OCI-LY7 (cell line): Measurements from ENCODE around the gene NR1H2. TPM values are rescaled to one million over a fixed set of nuclear protein-coding genes. Genes with fewer than 3 reads are reported as not detected.

Experiments
- BruUV-seq: library from RNA; stranded (reverse); fragments of 400-500 nt; replicated peaks from 2 replicates; lab custom pipeline; 2021; lab: Mats Ljungman, UMichigan
- CTCF ChIA-PET: fragments of 300-600 bp; sonication (Branson Sonifier 250); formaldehyde crosslinking; loops from one replicate; lab custom pipeline; 2022; ENCODE audit warnings: antibody characterized with exemption; ENCODE audit not compliant: unreplicated experiment; lab: Charles Lee
- POLR2A ChIA-PET: fragments of 300-600 bp; sonication (Branson Sonifier 250); formaldehyde crosslinking; loops from one replicate; lab custom pipeline; 2022; ENCODE audit warnings: antibody characterized with exemption; lab: Charles Lee
- DNase-seq: peaks from one replicate; pipeline ENCODE4 v3.0.0-alpha.2; 2015; ENCODE audit warnings: low spot score
- H2AFZ ChIP-seq: fragments of 200-600 bp; sonication (generic), shearing (Covaris generic); 2 replicates; pipeline ENCODE4 v1.6.1; 2014; ENCODE audit warnings: mild to moderate bottlenecking, antibody characterized with exemption, low read length, moderate library complexity
- H3K27ac ChIP-seq: fragments of 200-600 bp; sonication (generic); 2 replicates; pipeline ENCODE4 v1.5.1; 2014; ENCODE audit warnings: mixed run types, low read depth, mild to moderate bottlenecking, moderate library complexity, low read length, inconsistent platforms; ENCODE audit not compliant: poor library complexity, severe bottlenecking
- H3K36me3 ChIP-seq: fragments of 200-600 bp; sonication (generic); 2 replicates; pipeline ENCODE4 v1.6.1; 2014; ENCODE audit warnings: mild to moderate bottlenecking, antibody characterized with exemption, low read length, moderate library complexity, mixed read lengths; ENCODE audit not compliant: insufficient read depth
- H3K4me1 ChIP-seq: fragments of 200-600 bp; sonication (generic); 2 replicates; pipeline ENCODE4 v1.5.1; 2014; ENCODE audit warnings: mild to moderate bottlenecking, low read length; ENCODE audit not compliant: insufficient read depth, poor library complexity, severe bottlenecking
- H3K4me2 ChIP-seq: fragments of 200-600 bp; sonication (generic); 2 replicates; pipeline ENCODE4 v1.6.1; 2014; ENCODE audit warnings: mild to moderate bottlenecking, low read length
- H3K4me3 ChIP-seq: fragments of 200-600 bp; sonication (generic); 2 replicates; pipeline ENCODE4 v1.5.1; 2014; ENCODE audit warnings: mild to moderate bottlenecking, low read depth, low read length; ENCODE audit not compliant: poor library complexity, severe bottlenecking
- H3K79me2 ChIP-seq: fragments of 200-600 bp; sonication (generic); 2 replicates; pipeline ENCODE4 v1.6.1; 2016; ENCODE audit warnings: low read depth, mild to moderate bottlenecking, low read length, moderate library complexity, mixed read lengths; ENCODE audit not compliant: insufficient read depth
- H3K9me2 ChIP-seq: fragments of 200-600 bp; sonication (generic); 2 replicates; pipeline ENCODE4 v1.6.1; 2016; ENCODE audit warnings: mild to moderate bottlenecking, low read length, mixed read lengths; ENCODE audit not compliant: insufficient read depth
- H3K9me3 ChIP-seq: fragments of 200-600 bp; sonication (generic); 2 replicates; pipeline ENCODE4 v1.6.1; 2014; ENCODE audit warnings: mild to moderate bottlenecking, mixed run types, low read length, mixed read lengths
- H4K20me1 ChIP-seq: fragments of 200-600 bp; sonication (generic); 2 replicates; pipeline ENCODE4 v1.6.1; 2014; ENCODE audit warnings: mild to moderate bottlenecking, antibody characterized with exemption, low read length, moderate library complexity, mixed read lengths; ENCODE audit not compliant: insufficient read depth
- EZH2phosphoT487 ChIP-seq: fragments of 200-600 bp; sonication (generic); IDR thresholded peaks from 2 replicates; pipeline ENCODE4 v1.6.1; 2018; ENCODE audit warnings: low read depth, borderline replicate concordance, mild to moderate bottlenecking, mixed run types, antibody characterized with exemption, low read length, moderate library complexity, mixed read lengths
- intact Hi-C: fragments of 100-400 bp; cut with micrococcal nuclease; formaldehyde crosslinking; loops from one replicate; pipeline ENCODE4 v1.10.0; 2022; ENCODE audit not compliant: unreplicated experiment
- total RNA-seq, 2 experiments: library from RNA; depleted of rRNA in 1 of 2; stranded (reverse); fragments of >200 nt in 1 of 2; shearing (Covaris generic) in 1 of 2; gene quantifications; 2 replicates each; pipeline ENCODE4 v1.2.3, GENCODE V29; 2014 to 2022
- TF ChIP-seq, protein P1 (sequence below): fragments of 200-600 bp; sonication (generic); conservative IDR thresholded peaks from 2 replicates; pipeline ENCODE4 v1.5.1; 2014; ENCODE audit warnings: mild to moderate bottlenecking, antibody characterized with exemption, low read length, moderate library complexity, mixed read lengths

The NR1H2 gene
- total RNA-seq, 2 experiments from 2014 or later, result 41.2 to 65.7 TPM

DNA sequence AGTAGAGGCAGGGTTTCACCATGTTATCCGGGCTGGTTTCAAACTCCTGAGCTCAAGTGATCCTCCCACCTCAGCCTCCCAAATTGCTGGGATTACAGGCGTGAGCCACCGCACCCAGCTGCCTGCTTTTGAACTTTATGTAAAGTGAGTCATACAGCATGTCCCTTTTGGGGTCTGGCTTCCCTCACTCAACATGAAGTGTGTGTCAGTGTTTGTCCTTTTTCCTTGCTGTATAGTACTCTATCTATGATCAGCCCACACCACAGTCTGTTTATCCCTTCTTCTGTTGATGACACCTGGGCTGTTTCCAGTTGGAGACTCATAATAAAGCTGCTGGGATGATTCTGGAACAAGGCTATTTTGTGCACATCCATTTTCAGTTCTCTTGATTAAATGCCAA is 44.6 kb downstream of the NR1H2 start:
- no peak for DNase-seq
- no TSS peak for BruUV-seq
- peaks cover 5% of the 10 kb centered on the region; the same call in 1 of the 2 replicates for H3K9me3 ChIP-seq
- ChIA-PET POLR2A (no interaction called here), CTCF (no interaction called here)
- no peaks in the 10 kb centered on the region for H3K9me2 ChIP-seq
- no peak for TF ChIP-seq EZH2phosphoT487
- TF ChIP-seq, protein P1, sequence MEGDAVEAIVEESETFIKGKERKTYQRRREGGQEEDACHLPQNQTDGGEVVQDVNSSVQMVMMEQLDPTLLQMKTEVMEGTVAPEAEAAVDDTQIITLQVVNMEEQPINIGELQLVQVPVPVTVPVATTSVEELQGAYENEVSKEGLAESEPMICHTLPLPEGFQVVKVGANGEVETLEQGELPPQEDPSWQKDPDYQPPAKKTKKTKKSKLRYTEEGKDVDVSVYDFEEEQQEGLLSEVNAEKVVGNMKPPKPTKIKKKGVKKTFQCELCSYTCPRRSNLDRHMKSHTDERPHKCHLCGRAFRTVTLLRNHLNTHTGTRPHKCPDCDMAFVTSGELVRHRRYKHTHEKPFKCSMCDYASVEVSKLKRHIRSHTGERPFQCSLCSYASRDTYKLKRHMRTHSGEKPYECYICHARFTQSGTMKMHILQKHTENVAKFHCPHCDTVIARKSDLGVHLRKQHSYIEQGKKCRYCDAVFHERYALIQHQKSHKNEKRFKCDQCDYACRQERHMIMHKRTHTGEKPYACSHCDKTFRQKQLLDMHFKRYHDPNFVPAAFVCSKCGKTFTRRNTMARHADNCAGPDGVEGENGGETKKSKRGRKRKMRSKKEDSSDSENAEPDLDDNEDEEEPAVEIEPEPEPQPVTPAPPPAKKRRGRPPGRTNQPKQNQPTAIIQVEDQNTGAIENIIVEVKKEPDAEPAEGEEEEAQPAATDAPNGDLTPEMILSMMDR, result no peak
- peak overlapping the region; percentile 91 for H3K27ac ChIP-seq
- H3K4me2 ChIP-seq, result peak overlapping the region; percentile 92
- H3K36me3 ChIP-seq, result peaks cover 62% of the 10 kb centered on the region
- H3K79me2 ChIP-seq, result peaks cover 41% of the 10 kb centered on the region
- intact Hi-C loops, result no loop called here
- no peaks in the 10 kb centered on the region; the same call in 1 of the 2 replicates for H4K20me1 ChIP-seq
- peaks cover 49% of the 10 kb centered on the region for H3K4me1 ChIP-seq
- peak overlapping the region; percentile 80 for H3K4me3 ChIP-seq
- no peak overlapping the region for H2AFZ ChIP-seq

DNA sequence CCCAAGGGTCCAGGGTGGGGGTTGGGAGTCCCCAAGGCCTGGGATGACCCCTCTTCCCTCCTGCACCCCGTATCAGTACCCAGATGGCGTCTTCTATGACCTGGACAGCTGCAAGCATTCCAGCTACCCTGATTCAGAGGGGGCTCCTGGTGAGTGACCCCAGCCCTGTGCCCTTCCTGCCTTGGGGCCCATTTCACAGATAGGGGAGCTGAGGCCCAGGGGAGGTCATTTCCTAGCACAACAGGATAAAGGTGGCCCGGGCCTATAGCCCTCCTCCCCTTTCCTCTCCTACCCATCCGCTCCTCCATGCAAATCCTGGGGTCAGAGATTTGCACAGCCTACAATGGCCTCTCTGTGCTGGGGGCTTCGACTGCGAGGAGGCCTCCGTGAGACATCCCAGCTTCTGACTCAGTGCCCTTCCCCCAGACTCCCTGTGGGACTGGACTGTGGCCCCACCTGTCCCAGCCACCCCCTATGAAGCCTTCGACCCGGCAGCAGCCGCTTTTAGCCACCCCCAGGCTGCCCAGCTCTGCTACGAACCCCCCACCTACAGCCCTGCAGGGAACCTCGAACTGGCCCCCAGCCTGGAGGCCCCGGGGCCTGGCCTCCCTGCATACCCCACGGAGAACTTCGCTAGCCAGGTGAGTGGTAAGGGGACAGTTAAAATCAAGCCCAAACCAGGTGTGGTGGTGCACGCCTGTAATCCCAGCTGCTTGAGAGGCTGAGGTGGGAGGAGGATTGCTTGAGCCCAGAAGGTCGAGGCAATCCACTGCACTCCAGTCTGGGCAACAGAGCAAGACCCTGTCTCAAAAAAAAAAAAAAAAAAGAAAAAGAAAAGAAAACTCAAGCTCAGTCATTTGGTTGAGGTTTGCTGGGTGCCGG is 46.4 kb downstream of the NR1H2 start:
- Histone ChIP-seq H3K79me2 (peaks cover 41% of the 10 kb centered on the region), H4K20me1 (no peaks in the 10 kb centered on the region; the same call in 1 of the 2 replicates), H2AFZ (no peak overlapping the region), H3K9me2 (no peaks in the 10 kb centered on the region), H3K36me3 (peaks cover 66% of the 10 kb centered on the region), H3K4me1 (peaks cover 34% of the 10 kb centered on the region), H3K9me3 (peaks cover 5% of the 10 kb centered on the region; the same call in 1 of the 2 replicates), H3K27ac (peak overlapping the region; percentile 49), H3K4me2 (peak overlapping the region; percentile 60), H3K4me3 (peak overlapping the region; percentile 57)
- intact Hi-C loops, result no loop called here
- ChIA-PET POLR2A (no interaction called here), CTCF (interaction anchor here (0.6 kb wide), 1 partner anchor 1280 kb away, joined by 3 read pairs; no protein-coding TSS in a partner anchor)
- DNase-seq, result peak; percentile 39
- BruUV-seq, result no TSS peak
- TF ChIP-seq EZH2phosphoT487, result no peak
- TF ChIP-seq, protein P1, result no peak
